Keratinocyte (primary cell): ENCODE results near the gene PDZRN4.

Source experiments
- EZH2 ChIP-seq: IDR thresholded peaks from one replicate; pipeline ENCODE4 v1.6.1; 2012; ENCODE audit warnings: inconsistent platforms, mild to moderate bottlenecking, low read length, moderate library complexity
- TF ChIP-seq, protein P1 (sequence below), 3 experiments: IDR thresholded peaks in 1 of 3; conservative IDR thresholded peaks in 1 of 3; optimal IDR thresholded peaks in 1 of 3; 2 replicates in 2 of 3; 3 replicates in 1 of 3; pipeline versions ENCODE3 to v1.5.1; 2011; ENCODE audit warnings: low read length in 3 of 3, mild to moderate bottlenecking in 3 of 3, moderate library complexity in 2 of 3, control low read depth in 1 of 3, inconsistent platforms in 1 of 3; ENCODE audit not compliant: insufficient read depth in 2 of 3; ENCODE audit errors: extremely low read depth in 1 of 3

DNA sequence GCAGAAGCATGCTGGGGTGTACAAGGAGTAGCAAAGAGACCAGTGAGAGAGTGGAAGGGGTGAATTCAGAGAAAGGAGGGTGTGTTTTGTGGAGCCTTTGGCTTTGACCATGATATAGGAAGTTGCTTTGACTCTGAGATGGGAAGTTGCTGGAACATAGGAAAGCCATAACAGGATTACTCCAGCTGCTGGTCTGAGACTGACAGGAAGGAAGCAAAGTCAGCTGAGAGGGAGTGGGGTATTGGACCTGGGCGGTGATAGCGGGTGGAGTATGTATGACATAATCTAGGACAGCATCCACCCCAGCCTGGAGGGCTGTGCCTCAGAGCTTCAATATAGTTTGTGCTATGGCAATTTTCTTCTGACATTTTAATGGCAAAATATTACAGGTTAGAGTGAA, 324.4 kb downstream of the PDZRN4 start:
- TF ChIP-seq, protein P1, sequence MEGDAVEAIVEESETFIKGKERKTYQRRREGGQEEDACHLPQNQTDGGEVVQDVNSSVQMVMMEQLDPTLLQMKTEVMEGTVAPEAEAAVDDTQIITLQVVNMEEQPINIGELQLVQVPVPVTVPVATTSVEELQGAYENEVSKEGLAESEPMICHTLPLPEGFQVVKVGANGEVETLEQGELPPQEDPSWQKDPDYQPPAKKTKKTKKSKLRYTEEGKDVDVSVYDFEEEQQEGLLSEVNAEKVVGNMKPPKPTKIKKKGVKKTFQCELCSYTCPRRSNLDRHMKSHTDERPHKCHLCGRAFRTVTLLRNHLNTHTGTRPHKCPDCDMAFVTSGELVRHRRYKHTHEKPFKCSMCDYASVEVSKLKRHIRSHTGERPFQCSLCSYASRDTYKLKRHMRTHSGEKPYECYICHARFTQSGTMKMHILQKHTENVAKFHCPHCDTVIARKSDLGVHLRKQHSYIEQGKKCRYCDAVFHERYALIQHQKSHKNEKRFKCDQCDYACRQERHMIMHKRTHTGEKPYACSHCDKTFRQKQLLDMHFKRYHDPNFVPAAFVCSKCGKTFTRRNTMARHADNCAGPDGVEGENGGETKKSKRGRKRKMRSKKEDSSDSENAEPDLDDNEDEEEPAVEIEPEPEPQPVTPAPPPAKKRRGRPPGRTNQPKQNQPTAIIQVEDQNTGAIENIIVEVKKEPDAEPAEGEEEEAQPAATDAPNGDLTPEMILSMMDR (optimal IDR thresholded peaks at IDR 0.05 in 1 of 3, IDR thresholded peaks at IDR 0.05 in 1 of 3, conservative IDR thresholded peaks at IDR 0.05 in 1 of 3; ENCODE audit: extremely low read depth in 1 of 3, insufficient read depth in 2 of 3, low read length in 3 of 3) = no peak
- TF ChIP-seq EZH2 = no peak
